GM19035 (cell line): ENCODE results near the gene SAMD14.

Experiments used
- ATAC-seq: cut with Tn5 transposase; IDR thresholded peaks from one replicate; pipeline ENCODE4 v1.9.1; 2021; ENCODE audit not compliant: unreplicated experiment

Gene SAMD14

DNA sequence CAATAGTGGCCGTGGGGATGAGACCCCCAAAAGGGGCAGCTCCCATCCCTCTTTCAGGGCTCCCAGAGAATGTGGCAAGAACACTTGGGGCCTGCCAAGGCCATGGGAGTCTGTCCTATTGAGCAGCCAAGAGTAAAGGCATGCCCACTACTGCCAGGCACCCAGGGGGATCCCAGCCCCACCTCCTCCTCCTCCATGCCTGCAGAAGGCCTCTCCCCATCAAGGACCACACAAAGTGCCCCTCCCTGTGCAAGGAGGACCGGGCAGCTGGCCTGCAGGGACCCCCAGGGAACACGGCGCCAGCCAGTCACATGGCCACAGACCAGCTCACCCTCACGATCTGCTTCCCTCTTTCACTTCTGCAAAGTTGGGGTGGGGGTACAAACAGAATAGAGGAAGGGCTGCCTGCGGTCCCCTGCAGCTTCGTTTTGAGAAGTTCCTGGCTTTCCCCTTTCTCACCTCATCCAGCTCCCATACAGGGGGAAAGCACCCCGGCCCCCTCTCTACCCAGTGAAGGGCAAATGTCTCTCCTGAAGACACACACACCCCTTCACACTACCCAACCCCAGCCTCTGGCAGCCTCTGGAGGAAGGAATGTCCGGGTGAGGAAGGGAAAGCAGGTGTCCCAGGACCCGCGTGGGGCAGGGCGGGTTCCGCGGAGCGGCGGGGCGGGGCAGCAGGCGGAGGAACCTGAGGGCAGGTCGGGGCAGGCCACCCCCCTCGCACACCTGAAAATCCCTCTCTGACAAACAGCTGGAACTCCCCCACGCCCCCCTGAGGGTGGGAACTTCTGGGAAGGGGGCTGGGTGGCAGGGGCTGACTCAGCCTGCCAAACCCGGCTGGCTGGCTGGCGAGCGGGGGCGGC lies 18.5 kb upstream of the SAMD14 start:
- ATAC-seq, result peak; percentile 37

DNA sequence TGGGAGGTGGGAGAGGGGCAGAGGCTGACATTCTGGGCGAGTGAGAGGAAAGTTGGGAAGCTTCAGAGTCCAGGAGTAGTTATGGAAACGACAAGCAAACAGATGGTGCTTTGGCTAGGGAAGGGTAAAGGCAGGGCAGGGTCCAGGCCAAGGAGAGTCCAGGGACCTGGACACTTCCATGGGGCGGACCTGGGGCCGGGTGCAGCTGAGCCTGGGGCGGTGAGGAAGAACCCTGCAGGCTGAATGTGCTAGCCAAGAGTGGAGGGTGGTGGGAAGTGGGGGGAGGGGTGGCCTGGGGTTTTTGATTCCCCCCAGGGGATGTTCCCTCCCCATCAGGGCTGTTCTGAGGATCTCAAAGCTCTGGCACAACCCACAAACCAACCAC lies 17.9 kb upstream of the SAMD14 start:
- ATAC-seq, result no peak

DNA sequence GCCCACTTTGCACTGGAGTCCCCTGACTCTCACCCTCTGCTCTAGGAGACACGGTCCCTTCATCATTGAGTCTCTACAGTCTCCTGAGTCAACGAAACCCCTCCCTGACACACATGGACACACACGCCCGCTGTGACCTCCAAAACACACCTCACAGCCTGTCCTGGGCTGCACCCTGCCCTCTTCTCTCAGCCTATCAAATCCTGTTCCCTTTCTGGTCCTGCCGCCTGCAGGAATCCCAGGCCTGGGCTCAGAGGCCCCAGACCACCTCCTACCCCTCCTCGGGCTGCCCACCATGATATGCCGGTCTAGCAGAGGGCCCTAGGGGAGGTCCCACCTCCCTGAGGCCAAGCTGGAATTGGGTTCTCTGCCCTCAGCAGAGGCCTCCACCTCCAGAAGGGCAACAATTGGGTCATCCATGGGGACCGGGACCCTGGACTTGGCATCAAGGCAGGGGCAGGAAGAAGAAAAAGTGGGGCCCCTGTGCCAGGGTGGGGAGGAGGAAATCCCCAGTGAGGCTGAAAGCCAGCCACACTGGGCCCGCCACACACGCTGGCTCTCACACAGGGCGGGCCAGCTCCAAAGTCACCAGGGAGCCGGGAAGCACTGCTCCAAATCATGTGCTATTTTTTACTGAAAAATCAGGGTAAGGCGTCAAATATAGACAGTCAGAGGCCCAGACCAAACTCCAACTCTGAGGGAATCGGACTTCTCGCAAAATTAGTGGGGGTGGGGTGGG lies 17.1 kb upstream of the SAMD14 start:
- no peak for ATAC-seq

DNA sequence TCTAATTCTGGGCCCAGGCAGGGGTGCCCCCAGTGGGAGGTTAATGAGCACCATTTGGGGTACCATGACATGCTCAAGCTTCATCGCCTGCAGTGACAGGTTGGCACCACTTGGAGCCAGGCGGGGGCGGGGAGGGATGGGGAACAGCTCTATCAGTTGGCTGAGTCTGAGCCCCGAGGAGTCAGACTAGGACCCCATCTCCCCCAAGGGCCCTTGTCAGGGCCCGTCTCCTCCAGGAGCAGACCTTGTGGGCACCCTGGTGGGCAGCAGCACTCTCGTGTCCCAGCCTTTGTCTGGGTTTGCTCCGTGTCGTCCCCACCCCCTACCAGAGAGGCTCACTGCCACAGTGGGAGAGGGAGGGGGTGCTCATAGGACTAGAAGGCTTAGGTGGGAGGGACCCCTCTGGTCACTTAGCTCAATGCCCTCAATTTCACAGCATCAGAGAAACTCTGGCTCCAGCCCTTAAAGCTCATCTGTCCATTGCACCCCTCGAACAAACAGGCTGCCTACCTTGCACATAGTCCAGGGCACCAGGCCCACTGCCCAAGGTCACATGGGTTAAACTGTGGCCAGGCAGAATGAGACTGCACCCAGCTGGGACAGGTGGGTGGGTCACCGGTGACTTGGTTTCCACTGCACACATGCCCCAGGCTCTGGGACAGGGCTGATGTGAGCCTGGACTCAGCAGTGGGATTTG lies 16.4 kb upstream of the SAMD14 start:
- no peak for ATAC-seq

DNA sequence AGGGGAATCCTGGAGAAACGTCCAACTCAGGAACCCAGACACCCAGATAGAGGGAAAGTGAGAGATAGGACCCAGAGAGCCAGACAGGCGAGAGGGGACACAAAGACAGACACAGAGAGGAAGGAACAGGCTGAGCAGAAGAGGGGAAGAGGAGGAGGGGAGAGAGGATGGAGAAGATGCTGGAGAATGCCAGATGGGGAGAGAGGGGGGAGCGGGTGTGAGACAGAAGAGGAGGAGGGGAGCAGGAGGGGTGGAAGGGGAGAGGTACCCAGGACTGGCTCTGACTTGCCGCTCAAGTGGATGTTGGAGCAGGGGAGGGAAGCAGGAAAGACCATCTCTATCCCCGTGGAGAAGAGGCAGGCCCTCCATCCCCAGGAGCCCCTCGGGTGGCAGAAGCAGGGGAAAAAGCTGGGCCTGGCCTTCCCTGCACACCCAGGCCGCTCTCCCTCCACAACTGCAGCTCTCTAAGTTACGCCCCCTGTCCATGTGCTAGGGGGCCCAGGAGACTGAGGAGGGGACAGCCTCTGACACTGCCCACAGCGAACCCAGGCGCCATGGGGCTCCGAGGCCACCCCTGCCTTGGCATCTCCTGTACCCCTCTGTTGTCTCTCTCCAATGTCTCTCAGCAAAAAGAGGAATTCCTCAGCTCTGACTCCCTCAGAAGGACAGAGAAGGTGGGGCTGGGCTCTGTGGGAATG lies 15.7 kb upstream of the SAMD14 start:
- ATAC-seq, result no peak

DNA sequence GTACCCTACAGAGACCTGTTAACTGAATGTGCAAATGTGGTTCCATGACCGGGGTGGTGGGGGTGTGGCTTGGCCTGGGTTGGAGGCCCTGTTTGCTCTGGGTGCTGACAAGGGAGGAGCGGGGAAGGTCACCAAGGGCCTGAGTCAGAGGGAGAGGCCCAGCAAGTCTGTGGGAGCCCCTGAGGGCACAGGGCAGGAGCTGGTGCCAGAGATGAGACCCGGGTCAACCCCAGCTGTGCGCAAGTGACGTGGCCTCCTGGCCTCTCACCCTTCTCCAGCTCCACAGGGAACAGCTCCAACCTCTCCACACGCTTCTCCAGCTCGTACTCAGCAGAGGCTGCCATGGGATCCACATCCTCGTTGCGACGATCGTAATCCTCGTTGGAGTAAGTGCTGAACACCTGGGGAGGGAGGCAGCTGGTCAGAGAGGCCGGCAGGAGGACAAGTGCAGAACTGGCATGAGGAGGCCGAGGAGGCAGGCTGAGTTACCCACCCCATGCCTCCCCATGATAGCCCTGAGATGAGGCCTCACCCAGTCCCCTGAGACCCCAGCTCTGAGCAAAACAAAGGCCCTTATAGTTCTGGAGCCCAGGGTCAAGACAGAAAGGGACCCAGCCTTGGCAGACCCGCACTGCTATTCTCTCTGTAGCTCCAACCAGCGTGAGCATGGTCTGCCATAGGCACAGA lies 15.0 kb upstream of the SAMD14 start:
- no peak for ATAC-seq

DNA sequence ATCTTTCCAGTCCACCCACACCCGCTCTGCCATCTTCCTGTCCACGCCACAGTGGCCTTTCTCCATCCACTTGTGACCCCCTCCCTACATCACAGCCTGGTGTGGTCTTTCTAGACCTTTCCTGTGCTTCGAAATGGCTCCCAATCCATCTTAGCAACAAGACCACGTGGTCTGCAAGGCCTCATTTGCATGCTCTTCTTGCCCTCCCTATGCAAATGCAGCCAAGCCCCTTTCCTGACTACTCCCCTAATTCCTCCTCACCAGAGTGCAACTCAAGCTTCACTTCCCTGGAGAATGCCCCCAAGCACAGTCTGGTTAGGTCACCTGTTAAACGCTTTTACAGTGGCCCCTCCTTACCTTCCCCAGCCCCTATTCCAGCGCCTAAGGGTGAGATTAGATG lies 14.4 kb upstream of the SAMD14 start:
- no peak for ATAC-seq

DNA sequence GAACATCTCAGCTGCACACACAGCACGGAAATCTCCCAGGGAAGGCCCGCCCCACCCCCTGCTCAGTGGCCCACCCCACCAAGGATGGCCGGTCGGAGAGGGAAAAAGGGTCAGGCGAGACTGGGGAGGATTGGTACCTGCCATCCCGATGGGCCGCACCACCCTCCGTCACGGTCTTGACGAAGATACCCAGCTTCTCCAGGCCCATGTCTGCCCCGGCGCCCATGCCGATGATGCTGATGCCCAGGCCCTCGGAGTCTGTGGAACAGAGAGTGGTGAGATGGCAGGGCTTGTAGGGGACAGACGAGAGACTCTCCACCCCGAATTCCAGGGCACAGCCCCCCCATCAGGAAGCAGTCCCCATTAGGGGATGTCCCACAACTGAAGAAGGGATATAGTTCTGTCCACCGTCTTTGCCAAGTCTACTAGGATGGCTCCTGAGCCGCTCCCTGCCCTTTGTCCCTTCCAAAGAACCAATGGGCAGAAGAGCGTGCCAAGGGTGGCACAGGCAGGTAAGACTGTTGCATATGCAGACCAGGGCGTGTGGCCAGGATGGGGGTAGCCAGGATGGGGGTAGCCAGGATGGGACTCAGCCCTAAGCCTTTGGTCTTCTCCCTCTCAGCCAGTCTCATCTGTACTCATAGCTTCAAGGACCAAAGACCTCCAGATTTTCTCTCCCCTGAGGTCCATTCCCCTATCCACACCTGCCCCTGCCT lies 13.7 kb upstream of the SAMD14 start:
- no peak for ATAC-seq

DNA sequence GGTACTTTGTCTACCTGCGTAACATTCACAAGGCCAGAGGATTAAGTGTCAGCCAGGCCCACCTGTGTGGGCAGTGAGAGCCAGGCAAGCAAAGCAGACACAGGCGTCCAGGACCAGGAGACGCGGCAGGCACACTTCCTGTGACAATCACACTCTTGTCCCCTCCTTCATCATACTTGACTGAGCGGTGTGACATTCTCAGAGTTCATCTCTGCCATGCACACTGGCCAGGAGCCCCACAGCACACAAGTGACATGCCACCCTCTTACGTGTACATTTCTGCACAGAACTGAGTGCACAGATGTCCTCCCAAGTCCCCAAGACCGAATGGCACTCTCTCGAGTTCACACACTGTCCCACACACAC lies 11.8 kb upstream of the SAMD14 start:
- ATAC-seq, result no peak

DNA sequence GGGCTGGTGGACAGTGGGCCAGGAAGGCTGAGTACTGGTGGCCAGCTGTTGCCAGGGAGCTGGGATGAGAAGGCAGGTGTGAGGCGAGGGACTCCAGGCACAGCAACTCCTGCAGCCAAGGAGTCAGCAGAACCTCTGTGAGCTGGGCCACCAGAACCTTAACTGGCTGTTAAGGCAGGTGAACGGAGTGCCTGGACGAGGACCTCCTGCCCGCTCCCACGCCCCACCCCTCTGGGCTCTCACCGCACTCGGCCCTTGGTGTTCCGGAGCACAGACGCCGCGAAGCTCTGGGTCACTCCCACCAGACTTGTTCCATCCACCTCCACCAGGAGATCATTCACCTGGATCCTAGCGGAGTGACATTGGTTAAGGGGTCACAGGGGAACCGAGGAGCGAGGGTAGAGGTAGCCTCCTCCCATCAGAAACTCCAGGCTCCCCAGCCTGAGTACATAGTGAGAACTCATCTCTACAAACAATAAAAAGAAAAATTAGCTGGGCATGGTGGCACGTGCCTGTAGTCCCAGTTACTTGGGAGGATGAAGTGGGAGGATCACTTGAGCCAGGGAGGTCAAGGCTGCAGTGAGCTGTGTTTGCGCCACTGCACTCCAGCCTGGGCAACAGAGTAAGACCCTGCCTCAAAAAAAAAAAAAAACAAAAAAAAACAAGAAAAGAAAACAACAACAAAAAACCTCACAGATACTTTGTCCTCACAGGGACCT lies 11.2 kb upstream of the SAMD14 start:
- ATAC-seq, result no peak

DNA sequence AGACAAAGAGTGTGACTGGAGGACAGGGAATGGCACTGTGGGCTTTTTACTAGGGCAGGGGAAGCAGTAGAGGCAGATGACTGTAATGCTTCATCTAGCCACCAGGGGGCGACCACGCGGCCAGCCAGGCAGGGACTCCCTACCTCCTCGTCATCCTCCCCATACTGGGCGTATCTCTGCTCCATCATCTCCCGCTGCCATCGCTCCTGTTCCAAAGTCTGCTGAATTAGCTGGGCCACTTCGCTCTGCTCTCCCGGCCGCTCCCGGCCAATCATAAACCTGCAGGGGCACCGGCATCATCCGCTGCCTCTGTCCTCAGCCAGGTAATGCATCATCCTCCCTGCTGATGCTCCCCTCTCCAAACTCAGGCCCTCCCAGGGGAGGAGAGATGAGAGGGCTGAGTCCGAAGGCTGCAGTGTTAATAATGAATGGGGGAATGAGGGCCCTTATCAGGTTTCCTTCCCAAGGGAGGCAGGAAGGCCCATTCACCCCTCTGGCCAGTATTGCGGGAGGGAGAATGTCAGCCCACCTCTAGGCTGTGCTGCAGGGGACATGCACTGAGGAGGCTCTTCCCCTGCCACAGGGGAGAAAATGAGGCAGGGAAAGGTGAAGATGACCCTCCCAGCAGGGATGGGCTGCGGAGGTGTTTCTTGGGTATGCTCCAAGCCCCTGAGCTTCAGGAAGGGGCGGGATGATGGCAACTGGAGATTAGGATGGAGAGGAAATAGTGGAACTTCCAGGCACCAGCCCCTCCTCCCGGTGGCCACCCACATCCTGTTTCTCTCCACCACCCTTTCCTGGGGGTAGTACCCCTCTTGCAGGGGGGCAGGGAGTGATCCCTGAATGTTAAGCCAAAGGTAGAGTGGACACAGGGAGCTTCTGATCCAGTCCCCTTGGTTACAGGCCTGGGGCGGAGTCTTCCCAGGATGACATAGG lies 10.3 kb upstream of the SAMD14 start:
- ATAC-seq, result no peak

DNA sequence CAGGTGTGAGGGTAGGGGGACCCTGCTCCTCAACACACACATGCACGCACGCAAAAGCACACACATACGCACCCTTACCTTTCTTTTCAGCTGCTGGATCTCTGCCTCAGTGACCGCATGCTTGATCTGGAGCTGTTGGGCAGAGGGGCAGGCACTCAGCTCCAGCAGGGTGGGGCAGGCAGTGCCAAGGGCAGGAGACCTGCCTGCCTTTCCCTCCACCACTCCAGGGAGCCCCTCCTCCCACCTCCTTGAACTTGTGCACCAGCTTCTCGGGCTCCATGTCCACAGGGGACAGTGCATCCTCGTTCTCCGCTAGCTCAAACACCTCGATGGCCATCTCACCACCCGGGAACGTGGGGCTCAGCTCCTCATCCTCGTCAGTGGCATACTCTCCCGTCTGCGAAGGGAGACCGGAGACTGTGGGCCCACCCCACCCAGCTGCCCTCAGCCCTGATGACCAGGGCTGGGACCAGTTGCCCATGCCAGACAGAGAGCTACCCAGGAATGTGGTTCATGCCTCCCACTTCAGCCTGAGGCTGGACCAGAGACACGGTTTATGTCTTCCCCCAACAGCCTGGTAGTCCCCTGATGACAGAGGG lies 9.3 kb upstream of the SAMD14 start:
- ATAC-seq, result no peak

DNA sequence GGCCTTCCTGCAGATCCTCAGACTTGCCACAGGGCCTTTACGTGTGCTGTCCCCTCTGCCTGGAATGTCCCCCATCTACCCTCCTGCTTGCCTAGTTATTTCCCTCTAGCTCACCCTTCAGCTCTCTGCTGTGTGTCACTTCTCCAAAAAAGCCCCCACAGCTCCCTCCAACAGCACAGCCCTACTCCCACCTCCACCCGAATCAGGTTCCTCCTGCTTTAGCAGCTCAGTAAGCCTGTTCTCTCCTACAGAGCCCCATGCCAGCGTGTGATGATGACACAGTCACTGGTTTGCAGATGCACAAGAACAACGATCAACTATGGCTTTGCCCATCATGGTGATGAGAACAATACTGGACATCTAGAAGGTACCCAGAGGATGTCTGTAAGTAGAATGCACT lies 7.1 kb upstream of the SAMD14 start:
- no peak for ATAC-seq

DNA sequence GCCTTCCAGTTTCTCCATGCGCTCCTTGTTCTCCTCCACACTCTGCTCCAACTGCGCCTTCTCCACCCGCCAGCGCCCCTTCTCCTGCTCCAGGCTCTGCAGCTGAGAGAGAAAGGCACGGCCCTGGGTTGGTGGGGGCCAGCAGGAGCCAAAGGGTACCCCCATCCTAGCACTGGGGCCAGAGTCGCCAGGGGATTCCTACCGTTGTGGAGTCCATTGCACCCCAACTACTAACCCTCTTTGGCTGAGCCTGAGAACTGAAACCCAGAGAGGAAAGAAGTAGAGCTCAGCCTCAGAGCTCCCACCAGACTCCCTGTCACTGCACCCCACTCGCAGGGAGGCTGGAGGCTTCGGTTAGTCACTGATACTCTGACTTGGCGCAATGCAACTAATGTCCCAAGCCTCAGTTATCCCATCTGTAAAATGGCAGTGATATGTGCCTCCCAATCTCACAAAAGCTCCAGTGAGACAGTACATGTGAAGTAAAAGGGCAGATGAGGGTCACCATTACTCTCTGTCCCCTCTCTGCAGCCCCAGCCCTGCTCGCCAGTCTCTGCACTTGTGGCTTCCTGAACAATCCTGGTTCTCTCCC lies 6.2 kb upstream of the SAMD14 start:
- ATAC-seq, result no peak

DNA sequence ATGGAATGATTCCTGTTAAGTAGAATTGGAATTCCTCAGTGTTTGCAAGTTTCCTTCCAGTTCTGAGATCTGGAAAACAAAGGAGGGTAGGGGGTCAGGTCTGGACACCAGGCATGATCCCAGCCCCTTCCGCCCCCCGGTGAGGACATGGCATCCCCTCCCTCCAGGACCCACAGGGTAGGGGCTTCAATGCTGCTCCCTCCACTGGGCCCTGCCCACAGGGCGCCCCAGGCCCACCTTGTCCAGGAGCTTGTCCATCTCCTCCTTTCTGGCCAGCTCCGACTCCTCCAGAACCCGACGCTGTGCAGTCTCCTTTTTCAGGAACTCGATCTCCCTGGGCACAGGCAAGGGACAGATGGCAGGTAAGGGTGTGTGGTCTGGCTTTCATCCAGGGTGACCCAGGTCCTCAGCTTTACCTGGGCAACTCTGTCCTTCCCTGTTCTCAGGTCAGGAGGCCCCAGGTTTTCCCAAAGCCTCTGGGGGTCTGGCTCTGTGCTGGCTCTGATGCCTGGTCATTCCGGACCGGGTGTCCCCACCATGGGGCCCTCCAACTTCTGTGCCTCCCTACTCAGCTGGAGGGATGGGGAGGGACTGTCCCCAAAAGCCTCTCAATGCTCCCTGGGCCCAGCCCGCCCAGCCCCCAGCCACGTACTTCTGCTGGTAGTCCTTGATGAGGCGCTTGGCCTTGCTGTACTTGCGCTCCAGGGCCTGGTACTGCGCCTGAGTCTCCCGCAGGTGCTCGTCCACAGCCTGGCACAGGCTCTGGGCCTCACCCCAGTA lies 5.5 kb upstream of the SAMD14 start:
- no peak for ATAC-seq

DNA sequence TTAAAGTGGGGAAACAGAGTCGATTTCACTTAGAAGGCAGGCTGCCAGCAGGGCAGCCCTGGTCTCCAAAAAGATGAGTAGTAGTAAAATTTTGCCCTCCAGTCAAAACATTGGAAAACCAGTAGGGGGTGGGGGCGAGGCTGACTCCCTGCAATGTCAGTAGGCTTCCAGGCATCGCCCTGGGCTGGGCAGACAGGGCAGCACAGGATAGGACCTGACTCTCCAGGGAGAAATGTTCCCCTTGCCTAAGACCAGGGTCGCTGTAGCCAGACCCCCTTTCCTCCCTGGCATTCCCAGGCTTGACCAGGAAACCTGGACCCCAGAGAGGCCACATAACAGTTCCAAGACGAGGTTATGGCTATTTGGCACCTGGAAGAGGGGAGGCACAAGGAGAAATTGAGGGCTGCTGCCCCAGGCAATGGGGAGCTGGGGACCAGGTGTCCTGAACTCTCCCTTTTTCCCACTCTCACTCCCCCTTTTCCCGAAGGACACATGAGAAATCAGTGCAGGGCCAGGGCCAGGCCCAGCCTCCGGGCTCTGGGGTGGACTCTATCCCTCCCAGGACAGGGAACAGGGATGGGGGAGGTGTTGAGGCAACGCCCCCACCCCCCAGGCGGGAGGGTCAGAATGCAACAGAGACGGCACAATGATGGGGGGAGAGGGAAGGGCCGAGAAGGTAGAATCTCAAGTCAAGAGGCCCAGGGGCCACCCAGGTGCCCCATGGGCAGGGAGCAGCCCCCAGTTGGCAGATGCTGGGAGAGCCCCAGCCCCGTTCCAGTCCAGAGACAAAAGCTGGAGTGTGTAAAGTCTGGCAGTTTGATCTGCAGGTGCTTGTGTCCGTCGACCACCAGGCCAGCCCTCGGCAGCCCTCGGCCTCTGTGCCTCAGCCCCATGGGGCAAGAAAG lies 4.5 kb upstream of the SAMD14 start:
- ATAC-seq, result no peak
